GM19455 (cell line): ENCODE measurements around the gene ZBTB16.
"Not testable (repeated sequence)": the region's sequence is repeated elsewhere in the genome, so short reads cannot be mapped to it uniquely, and the experiment has no call there.

Experiments
- ATAC-seq: cut with Tn5 transposase; IDR thresholded peaks from one replicate; pipeline ENCODE4 v1.9.1; 2021; ENCODE audit not compliant: unreplicated experiment

ZBTB16 gene

DNA sequence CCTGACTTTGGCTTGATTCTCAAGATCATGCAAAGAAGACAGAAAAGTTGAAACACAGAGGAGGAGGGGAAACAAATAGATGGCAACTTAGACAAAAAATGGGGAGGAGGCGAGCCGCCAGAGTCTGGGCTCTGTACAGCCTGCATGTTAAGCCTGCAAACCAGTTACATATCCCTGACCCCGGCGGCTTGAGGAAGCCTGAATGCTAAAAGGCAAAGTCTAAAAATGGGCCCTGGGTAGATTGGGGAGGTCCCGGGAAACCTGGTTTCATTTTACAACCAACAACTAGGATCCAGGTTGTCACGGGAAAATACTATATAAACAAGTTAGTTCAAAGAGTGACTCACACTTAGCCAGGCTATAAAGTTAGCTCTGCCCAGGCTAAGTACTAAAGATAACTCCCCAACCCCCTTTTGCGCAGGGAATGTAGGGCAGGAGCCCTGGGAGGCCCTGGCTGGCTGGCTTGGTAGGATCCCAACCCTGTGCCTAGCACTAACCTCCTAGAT lies 18.8 kb upstream of the ZBTB16 start:
- ATAC-seq: no peak

DNA sequence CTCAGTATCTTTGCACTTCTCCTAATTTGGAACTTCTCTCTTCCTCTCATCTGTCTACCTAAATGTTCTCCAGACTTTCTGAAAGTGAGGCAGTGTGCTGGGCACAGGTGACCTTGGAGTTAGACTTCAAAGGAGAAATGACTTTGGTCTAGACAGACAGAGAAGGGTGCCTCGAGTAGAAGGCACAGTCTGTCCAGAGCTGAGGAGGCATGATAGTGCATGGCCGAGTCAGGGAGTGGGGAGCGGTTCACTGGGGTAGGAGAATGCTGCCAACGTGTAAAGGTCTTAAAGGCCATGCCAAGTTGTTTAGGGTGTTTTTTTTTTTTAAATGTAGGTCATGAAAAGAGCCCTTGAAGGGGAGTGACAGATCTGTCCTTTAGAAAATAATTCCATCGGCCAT lies 17.3 kb upstream of the ZBTB16 start:
- ATAC-seq: no peak

- no peak for ATAC-seq
Observed at GRCh38 chr11:114044042-114044871, 15.3 kb upstream of the ZBTB16 start.

DNA sequence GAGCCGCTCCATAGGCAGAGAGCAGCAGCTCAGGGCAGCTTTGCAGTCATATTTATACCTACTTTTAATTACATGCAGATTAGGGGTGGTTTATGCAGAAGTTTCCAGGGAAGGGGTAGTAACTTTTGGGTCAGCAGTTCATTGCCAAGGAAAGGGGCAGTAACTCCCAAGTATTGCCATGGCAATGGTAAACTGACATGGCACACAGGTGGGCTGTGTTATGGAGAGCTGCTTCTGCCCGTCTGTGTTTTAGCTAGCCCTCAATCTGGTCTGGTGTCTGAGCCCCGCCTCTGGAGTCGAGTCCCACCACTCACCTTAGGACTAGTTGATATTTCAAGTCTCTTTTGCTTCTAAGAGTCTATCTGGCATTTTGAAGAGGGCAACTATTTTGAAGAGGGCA lies 12.2 kb upstream of the ZBTB16 start:
- no peak for ATAC-seq

DNA sequence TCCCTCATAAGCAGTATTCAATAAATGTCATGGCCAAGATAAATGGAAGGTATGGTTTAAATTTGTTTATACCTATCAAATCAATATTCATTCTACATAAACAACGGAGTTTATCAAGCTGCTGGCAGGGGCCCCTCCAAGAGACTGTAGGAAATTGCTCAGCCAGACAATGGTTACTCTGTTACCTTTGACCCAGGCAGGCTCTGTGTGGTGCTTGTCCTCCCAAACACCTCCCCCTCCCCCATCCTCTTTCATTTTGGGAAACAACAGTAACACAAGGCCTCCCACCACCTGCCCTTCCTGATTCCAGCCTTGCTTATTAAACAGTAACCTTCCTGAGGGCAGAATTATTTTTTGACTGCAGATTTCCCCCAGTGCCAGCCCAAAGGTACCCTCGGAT lies 10.5 kb upstream of the ZBTB16 start:
- no peak for ATAC-seq

DNA sequence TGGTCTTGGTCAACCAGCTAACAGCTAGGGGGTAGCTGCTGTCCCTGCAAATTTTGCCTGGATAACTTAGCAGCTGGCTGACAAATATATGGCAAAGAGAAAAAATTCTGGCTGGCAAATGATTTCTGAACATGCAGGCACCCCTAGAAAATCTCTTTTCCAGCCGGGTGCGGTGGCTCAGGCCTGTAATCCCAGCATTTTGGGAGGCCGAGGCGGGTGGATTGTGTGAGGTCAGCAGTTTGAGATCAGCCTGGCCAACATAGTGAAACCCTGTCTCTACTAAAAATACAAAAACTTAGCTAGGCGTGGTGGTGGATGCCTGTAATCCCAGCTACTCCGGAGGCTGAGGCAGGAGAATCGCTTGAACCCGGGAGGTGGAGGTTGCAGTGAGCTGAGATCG lies 9.7 kb upstream of the ZBTB16 start:
- ATAC-seq: not testable (repeated sequence)

DNA sequence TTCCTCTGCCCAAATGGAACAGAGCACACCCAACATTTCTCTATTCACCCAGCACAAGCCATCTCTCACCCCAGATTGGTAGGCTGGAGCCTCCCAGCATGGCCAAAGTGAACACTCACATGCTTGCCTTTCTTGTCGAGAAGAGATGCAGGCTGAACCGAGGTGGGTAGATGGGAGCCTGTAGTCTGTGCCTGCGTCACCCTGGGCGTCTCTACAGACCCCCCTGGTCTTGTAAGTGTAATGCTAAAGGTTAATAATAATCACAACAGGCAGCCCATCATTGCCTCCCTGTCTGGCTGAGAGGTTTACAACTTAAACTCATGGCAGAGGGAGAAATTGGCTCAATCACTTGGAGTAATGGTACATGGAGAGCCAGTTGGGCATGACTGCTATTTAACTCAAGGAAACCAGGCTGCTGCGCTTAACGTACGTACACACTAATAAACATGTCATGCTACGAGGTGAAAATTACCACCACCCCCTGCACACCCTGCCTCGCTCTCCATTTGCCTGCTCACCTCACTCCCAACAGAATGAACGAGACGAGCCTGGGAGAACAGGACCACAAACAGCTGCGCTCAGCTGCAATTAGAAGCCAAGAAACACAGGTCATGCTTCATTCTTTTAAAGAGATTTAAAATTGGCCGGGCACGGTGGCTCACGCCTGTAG lies 9.1 kb upstream of the ZBTB16 start:
- ATAC-seq: no peak

DNA sequence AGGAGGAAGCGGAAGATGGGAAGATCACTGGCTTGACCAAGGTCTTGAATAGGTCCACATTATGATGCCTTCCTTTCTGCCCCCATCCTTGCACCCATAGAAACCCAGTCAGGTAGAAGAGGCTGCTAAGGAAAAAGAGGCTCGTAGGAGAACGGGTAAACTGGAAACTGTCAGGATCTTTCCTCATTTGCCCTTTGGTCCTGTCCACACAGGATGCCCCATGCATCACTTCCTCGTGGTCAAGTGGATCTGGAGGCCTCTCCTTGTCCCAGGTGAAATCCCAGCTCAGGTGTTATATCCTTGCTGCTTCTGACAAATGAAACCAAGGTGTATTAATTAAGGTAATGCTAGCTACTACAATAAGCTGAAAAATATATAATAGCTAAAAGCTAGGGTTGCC lies 8.0 kb upstream of the ZBTB16 start:
- no peak for ATAC-seq

- no peak for ATAC-seq
Observed at GRCh38 chr11:114052160-114052559, 7.4 kb upstream of the ZBTB16 start.

DNA sequence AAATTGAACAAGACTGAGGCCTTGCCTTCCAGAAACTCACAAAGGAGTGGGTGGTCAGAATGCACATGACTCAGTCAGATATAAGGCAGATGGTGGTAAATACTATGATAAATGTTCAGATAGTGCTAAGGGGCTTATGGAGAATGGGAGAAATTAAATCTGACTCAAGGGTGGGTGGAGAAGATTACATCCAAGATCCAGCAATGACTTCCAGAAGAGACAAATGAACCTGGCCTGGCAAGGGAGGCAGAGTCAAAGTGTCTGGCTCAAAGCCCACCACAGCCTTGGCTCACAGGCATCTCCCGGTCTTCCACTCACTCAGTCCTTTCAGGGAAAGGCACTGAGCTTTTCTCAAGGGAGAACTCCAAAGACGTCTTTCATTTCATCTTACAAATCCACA lies 6.1 kb upstream of the ZBTB16 start:
- ATAC-seq: no peak

DNA sequence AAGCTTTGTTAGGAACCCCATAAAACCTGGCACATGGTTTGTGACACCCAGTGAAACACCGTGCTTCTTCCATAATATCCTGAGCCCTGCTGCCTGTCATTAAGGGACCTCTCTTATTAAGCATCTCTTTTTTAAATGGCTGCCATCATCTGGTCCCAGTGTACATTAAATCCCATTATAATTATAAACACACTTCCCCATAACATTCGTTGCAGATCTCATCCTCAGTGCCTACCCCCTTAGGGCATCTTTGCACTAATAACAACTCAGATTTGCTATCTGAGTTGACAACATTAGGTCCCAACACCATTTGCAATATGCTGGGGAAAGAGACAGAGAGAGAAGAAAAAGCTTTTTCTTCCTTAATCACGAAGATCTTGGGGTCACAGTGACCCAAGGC lies 4.7 kb upstream of the ZBTB16 start:
- no peak for ATAC-seq

- no peak for ATAC-seq
Observed at GRCh38 chr11:114056409-114056808, 3.1 kb upstream of the ZBTB16 start.

- no peak for ATAC-seq
Observed at GRCh38 chr11:114057147-114057546, 2.4 kb upstream of the ZBTB16 start.

DNA sequence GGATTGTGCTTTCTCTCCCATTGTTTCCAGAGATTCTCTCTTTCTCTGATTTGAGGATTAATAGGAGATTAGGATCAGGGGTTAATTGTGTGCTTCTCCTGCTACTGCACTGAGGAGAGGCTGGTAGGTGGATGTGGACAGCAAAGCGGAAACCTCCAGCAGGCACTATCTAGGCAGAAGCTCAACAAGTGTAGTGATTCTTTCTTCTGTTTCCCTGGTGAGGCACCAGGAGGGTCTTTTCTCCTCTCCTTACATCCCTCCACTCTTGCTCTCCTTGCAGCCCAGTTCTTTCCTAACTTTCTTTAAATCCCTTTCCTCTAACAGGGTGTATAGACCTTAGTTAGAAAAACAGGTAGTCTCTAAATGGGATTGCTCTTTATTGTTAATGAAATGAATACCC lies 1.9 kb upstream of the ZBTB16 start:
- no peak for ATAC-seq

GRCh38 chr11:114058026-114058706 lies 1.3 kb upstream of the ZBTB16 start:
- no peak for ATAC-seq

DNA sequence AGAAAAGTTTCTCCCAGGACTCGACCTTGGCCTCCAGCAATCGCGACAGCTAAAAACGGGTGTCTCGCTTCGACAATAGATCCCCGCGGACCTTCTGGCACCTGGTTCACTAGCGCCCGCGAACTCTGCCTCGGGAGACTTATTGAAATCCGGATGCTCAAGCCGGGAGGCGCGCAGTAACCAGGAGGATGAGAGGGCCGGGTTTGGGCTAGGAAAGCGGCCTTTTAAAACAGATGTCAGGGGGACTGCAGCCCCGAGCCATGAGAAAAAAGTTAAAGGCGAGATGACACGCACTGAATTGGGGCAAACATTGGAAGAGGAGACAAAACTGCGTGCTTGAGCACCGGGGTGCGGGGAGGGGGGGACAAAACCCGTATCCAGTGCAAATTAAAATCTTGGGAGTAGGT lies 637 bp upstream of the ZBTB16 start:
- ATAC-seq: no peak

GRCh38 chr11:114059984-114060391 lies 477 bp downstream of the ZBTB16 start:
- no peak for ATAC-seq

GRCh38 chr11:114060392-114061047 lies 1.0 kb downstream of the ZBTB16 start:
- no peak for ATAC-seq

- ATAC-seq: no peak
Observed at GRCh38 chr11:114061048-114061680, 1.7 kb downstream of the ZBTB16 start.

GRCh38 chr11:114061681-114062049 lies 2.2 kb downstream of the ZBTB16 start:
- ATAC-seq: no peak

GRCh38 chr11:114062272-114062671 lies 2.8 kb downstream of the ZBTB16 start:
- no peak for ATAC-seq
